BLaER1 (cell line): ENCODE data around the gene CYP26B1.

ENCODE experiments used
- H3K27ac ChIP-seq: shearing (Covaris generic); formaldehyde crosslinking; 2 replicates; pipeline ENCODE4 v1.8.1; 2022
- H3K27me3 ChIP-seq: shearing (Covaris generic); formaldehyde crosslinking; 2 replicates; pipeline ENCODE4 v1.8.1; 2022
- H3K36me3 ChIP-seq: shearing (Covaris generic); formaldehyde crosslinking; 2 replicates; pipeline ENCODE4 v1.8.1; 2022
- H3K4me1 ChIP-seq: shearing (Covaris generic); formaldehyde crosslinking; 2 replicates; pipeline ENCODE4 v1.8.1; 2022
- H3K4me2 ChIP-seq: shearing (Covaris generic); formaldehyde crosslinking; 2 replicates; pipeline ENCODE4 v1.8.1; 2022
- H3K4me3 ChIP-seq: shearing (Covaris generic); formaldehyde crosslinking; 2 replicates; pipeline ENCODE4 v1.8.1; 2022
- H3K9ac ChIP-seq: shearing (Covaris generic); formaldehyde crosslinking; 2 replicates; pipeline ENCODE4 v1.8.1; 2022
- H3K9me3 ChIP-seq: shearing (Covaris generic); formaldehyde crosslinking; 2 replicates; pipeline ENCODE4 v1.8.1; 2022
- H4K20me1 ChIP-seq: shearing (Covaris generic); formaldehyde crosslinking; 2 replicates; pipeline ENCODE4 v1.8.1; 2022
- Cebpa-rat ChIP-seq: shearing (Covaris generic); IDR thresholded peaks from 2 replicates; pipeline ENCODE4 v1.8.1; 2022

Gene CYP26B1

GRCh38 chr2:72080286-72081145 is 67.1 kb downstream of the CYP26B1 start:
- Histone ChIP-seq H3K36me3 (no peaks in the 10 kb centered on the region), H3K4me1 (no peaks in the 10 kb centered on the region), H3K9me3 (peaks cover 20% of the 10 kb centered on the region), H3K9ac (no peak overlapping the region), H4K20me1 (no peaks in the 10 kb centered on the region), H3K4me3 (no peak overlapping the region), H3K27me3 (no peaks in the 10 kb centered on the region), H3K4me2 (no peak overlapping the region), H3K27ac (no peak overlapping the region)
- no peak for TF ChIP-seq Cebpa-rat
